HFF-Myc (cell line): ENCODE measurements around the gene PAK2.
A peak's percentile ranks its signal among the peaks of the same experiment; 100 is the strongest.
"Not testable (repeated sequence)": the region's sequence is repeated elsewhere in the genome, so short reads cannot be mapped to it uniquely, and the experiment has no call there.

Experiments
- DNase-seq: peaks from one replicate; pipeline ENCODE4 v3.0.0-alpha.2; 2011; ENCODE audit warnings: low read depth; ENCODE audit errors: extremely low read depth
- H3K4me3 ChIP-seq: replicated peaks from 2 replicates; pipeline ENCODE4 v1.5.1; 2011; ENCODE audit warnings: low read depth, mild to moderate bottlenecking, control low read depth, low read length
- CTCF ChIP-seq: IDR thresholded peaks from 2 replicates; pipeline ENCODE4 v1.5.1; 2012; ENCODE audit warnings: mild to moderate bottlenecking, low read depth, low read length, control low read depth; ENCODE audit errors: missing control alignments

PAK2 gene

GRCh38 chr3:196821806-196822355 lies 82.2 kb downstream of the PAK2 start:
- no peak for TF ChIP-seq CTCF

GRCh38 chr3:196829651-196830050 lies 90.0 kb downstream of the PAK2 start:
- not testable (repeated sequence) for DNase-seq, H3K4me3 ChIP-seq

More at GRCh38 chr3:196821806-196822355, 82.2 kb downstream of the PAK2 start:
- H3K4me3 ChIP-seq, result no peak overlapping the region
- DNase-seq, result no peak

GRCh38 chr3:196835086-196835485 lies 95.4 kb downstream of the PAK2 start:
- no peak for DNase-seq
- H3K4me3 ChIP-seq, result no peak overlapping the region
- no peak for TF ChIP-seq CTCF

- H3K4me3 ChIP-seq, DNase-seq: not testable (repeated sequence)
Measured at GRCh38 chr3:196836626-196837025, 97.0 kb downstream of the PAK2 start.

GRCh38 chr3:196837819-196838420 lies 98.3 kb downstream of the PAK2 start:
- no peak overlapping the region for H3K4me3 ChIP-seq
- TF ChIP-seq CTCF, result peak; percentile 88
- peak; percentile 22 for DNase-seq

- H3K4me3 ChIP-seq, DNase-seq: not testable (repeated sequence)
Measured at GRCh38 chr3:196839351-196839750, 99.7 kb downstream of the PAK2 start.

GRCh38 chr3:196842567-196843434 lies 103.1 kb downstream of the PAK2 start:
- no peak for DNase-seq
- TF ChIP-seq CTCF, result no peak

GRCh38 chr3:196843435-196844110 lies 103.9 kb downstream of the PAK2 start:
- no peak for DNase-seq
- H3K4me3 ChIP-seq, result no peak overlapping the region
- no peak for TF ChIP-seq CTCF

More at GRCh38 chr3:196842567-196843434, 103.1 kb downstream of the PAK2 start:
- no peak overlapping the region for H3K4me3 ChIP-seq

GRCh38 chr3:196844235-196845219 lies 104.9 kb downstream of the PAK2 start:
- DNase-seq, H3K4me3 ChIP-seq: not testable (repeated sequence)

- not testable (repeated sequence) for H3K4me3 ChIP-seq, DNase-seq
Measured at GRCh38 chr3:196848375-196848774, 108.7 kb downstream of the PAK2 start.
